K562 (cell line): ENCODE results near the gene C2CD2L. TPM values are rescaled to one million over a fixed set of nuclear protein-coding genes. Genes with fewer than 3 reads are reported as not detected.

Experiments used
- ATAC-seq: fragments of 200-7000 bp; cut with Tn5 transposase; 3 replicates; pipeline ENCODE4 v1.9.1; 2020; ENCODE audit warnings: moderate library complexity
- Bru-seq: library from RNA; stranded (reverse); fragments of 400-500 nt; gene quantifications from one replicate; lab custom pipeline; 2021; lab: Mats Ljungman, UMichigan
- BruChase-seq, 2 experiments: library from RNA; stranded (reverse); fragments of 400-500 nt; gene quantifications; one replicate each; lab custom pipeline; 2021; lab: Mats Ljungman, UMichigan
- BruUV-seq: library from RNA; stranded (reverse); fragments of 400-500 nt; replicated peaks from 2 replicates; lab custom pipeline; 2021; lab: Mats Ljungman, UMichigan
- CTCF ChIA-PET: fragments of 300-600 bp; formaldehyde crosslinking; extraction: SDS; loops from one replicate; lab custom pipeline; 2021; ENCODE audit warnings: low intra/inter-chr PET ratio; lab: Yijun Ruan, JAX
- POLR2A ChIA-PET: fragments of 300-600, 350-650 bp; sonication (Branson Sonifier 250); formaldehyde crosslinking; extraction: SDS; loops from one replicate; lab custom pipeline; 2021; ENCODE audit warnings: antibody characterized with exemption, inconsistent platforms; lab: Yijun Ruan, JAX
- DNase-seq, 4 experiments: peaks; one replicate each; pipeline versions ENCODE4 v3.0.0 to v3.0.0-alpha.2; 2011 to 2018; ENCODE audit warnings: low spot score in 3 of 4, mixed read lengths in 3 of 4; ENCODE audit errors: extremely low read depth in 1 of 4
- FAIRE-seq: peaks from 2 replicates; lab custom pipeline; 2011; peaks lifted over from hg19 to GRCh38; lab: Jason Lieb, UNC
- H2AFZ ChIP-seq: 2 replicates; pipeline ENCODE4 v1.6.0; 2011; ENCODE audit warnings: low read depth, low read length, control low read depth, inconsistent platforms
- H3K27ac ChIP-seq: fragments of 200-600 bp; 3 replicates; pipeline ENCODE4 v1.8.0; 2011; ENCODE audit warnings: low read depth, mild to moderate bottlenecking, control low read depth, inconsistent platforms, low read length, moderate library complexity, mixed read lengths; ENCODE audit errors: extremely low read depth
- H3K27me3 ChIP-seq, 2 experiments: fragments of 300-600 bp in 1 of 2; 2 replicates in 1 of 2; 3 replicates in 1 of 2; pipeline versions ENCODE4 v1.6.0 to v1.8.0; 2011; ENCODE audit warnings: inconsistent platforms in 2 of 2, low read length in 2 of 2, mild to moderate bottlenecking in 1 of 2, mixed read lengths in 1 of 2, moderate library complexity in 1 of 2; ENCODE audit not compliant: control insufficient read depth in 2 of 2, insufficient read depth in 2 of 2
- H3K36me3 ChIP-seq: fragments of 300-600 bp; 3 replicates; pipeline ENCODE4 v1.8.0; 2011; ENCODE audit warnings: mild to moderate bottlenecking, low read length, inconsistent platforms; ENCODE audit not compliant: control insufficient read depth, insufficient read depth
- H3K4me1 ChIP-seq, 2 experiments: fragments of 200-600 bp in 1 of 2; replicated peaks in 1 of 2; 2 replicates in 1 of 2; 3 replicates in 1 of 2; pipeline versions ENCODE4 v1.5.1 to v1.8.0; 2011; ENCODE audit warnings: inconsistent platforms in 2 of 2, low read length in 2 of 2, mild to moderate bottlenecking in 1 of 2, mixed read lengths in 1 of 2, moderate library complexity in 1 of 2; ENCODE audit not compliant: control insufficient read depth in 2 of 2, insufficient read depth in 2 of 2
- H3K4me2 ChIP-seq: 2 replicates; pipeline ENCODE4 v1.6.1; 2011; ENCODE audit warnings: low read length, control low read depth, inconsistent platforms, mixed read lengths; ENCODE audit not compliant: insufficient read depth
- H3K4me3 ChIP-seq: fragments of 200-600 bp; sonication (generic), shearing (Covaris generic); 2 replicates; pipeline ENCODE4 v1.5.1; 2016; ENCODE audit warnings: control low read depth, inconsistent platforms
- H3K79me2 ChIP-seq: fragments of 200-600 bp; 3 replicates; pipeline ENCODE4 v1.8.0; 2011; ENCODE audit warnings: low read length, inconsistent platforms; ENCODE audit not compliant: control insufficient read depth, insufficient read depth
- H3K9ac ChIP-seq, 2 experiments: 2 replicates each; pipeline versions ENCODE4 v1.6.0 to v1.6.1; 2011; ENCODE audit warnings: low read depth in 2 of 2, low read length in 2 of 2, control low read depth in 1 of 2, inconsistent platforms in 1 of 2, mild to moderate bottlenecking in 1 of 2, mixed read lengths in 1 of 2; ENCODE audit not compliant: insufficient read depth in 1 of 2
- H3K9me1 ChIP-seq: one replicate; pipeline ENCODE4 v1.6.0; 2011; ENCODE audit warnings: inconsistent platforms, mild to moderate bottlenecking, low read length, moderate library complexity; ENCODE audit not compliant: control insufficient read depth, insufficient read depth
- H3K9me3 ChIP-seq: replicated peaks from 2 replicates; pipeline ENCODE4 v1.5.1; 2011; ENCODE audit warnings: low read depth, low read length, inconsistent platforms; ENCODE audit not compliant: control insufficient read depth, insufficient read depth
- H4K20me1 ChIP-seq: replicated peaks from 2 replicates; pipeline ENCODE4 v1.6.1; 2011; ENCODE audit warnings: low read length, inconsistent platforms, mixed read lengths; ENCODE audit not compliant: control insufficient read depth, insufficient read depth
- CHD4 ChIP-seq: fragments of 200-600 bp; sonication (generic); IDR thresholded peaks from 3 replicates; pipeline ENCODE4 v1.6.1; 2012; ENCODE audit warnings: low read depth, mild to moderate bottlenecking, mixed read lengths, low read length, inconsistent platforms; ENCODE audit not compliant: insufficient read depth, insufficient replicate concordance, poor library complexity, severe bottlenecking
- MCM5 ChIP-seq: fragments of 450-650 bp; IDR thresholded peaks from 2 replicates; pipeline ENCODE4 v1.6.1; 2016; ENCODE audit warnings: low read depth
- NR4A1 ChIP-seq, 2 experiments: fragments of 250-450 bp in 1 of 2; fragments of 450-650 bp in 1 of 2; sonication (Bioruptor Pico) in 1 of 2; IDR thresholded peaks; 2 replicates each; pipeline versions ENCODE4 v1.4.0 to v1.6.1; 2016 to 2020; ENCODE audit warnings: mild to moderate bottlenecking in 2 of 2, missing compliant biosample characterization in 1 of 2, missing genetic modification characterization in 1 of 2, moderate library complexity in 1 of 2
- RNF2 ChIP-seq: sonication (generic); IDR thresholded peaks from 2 replicates; pipeline ENCODE4 v1.6.1; 2016
- SAP30 ChIP-seq: fragments of 200-600 bp; sonication (generic); IDR thresholded peaks from 2 replicates; pipeline ENCODE4 v1.6.1; 2012; ENCODE audit warnings: borderline replicate concordance, low read depth, mild to moderate bottlenecking, moderate library complexity, low read length, control low read depth, inconsistent platforms; ENCODE audit not compliant: insufficient read depth, poor library complexity, severe bottlenecking
- SMAD3 ChIP-seq: fragments of 450-650 bp; formaldehyde crosslinking; conservative IDR thresholded peaks from 2 replicates; pipeline ENCODE4 v1.4.0; 2020; ENCODE audit warnings: mild to moderate bottlenecking
- SNRNP70 ChIP-seq: fragments of 200-400 bp; formaldehyde crosslinking; optimal IDR thresholded peaks from 2 replicates; pipeline ENCODE3; 2017; ENCODE audit warnings: low read depth, low read length
- TSC22D4 ChIP-seq: fragments of 450-650 bp; IDR thresholded peaks from 2 replicates; pipeline ENCODE4 v1.6.1; 2016; ENCODE audit warnings: missing genetic modification characterization, missing biosample characterization, control low read depth
- ZBTB5 ChIP-seq: fragments of 450-650 bp; IDR thresholded peaks from 2 replicates; pipeline ENCODE4 v1.6.1; 2017; ENCODE audit warnings: antibody characterized with exemption
- ZNF197 ChIP-seq: fragments of 200-800 bp; sonication (Bioruptor generic); IDR thresholded peaks from 2 replicates; pipeline ENCODE4 v1.6.1; 2016; ENCODE audit warnings: low read depth, missing genetic modification characterization, missing compliant biosample characterization
- WGBS: fragments of 100-300 bp; shearing (Covaris generic); methylation state at CpG from one replicate; pipeline ENCODE4 v1.1.6; 2016; ENCODE audit warnings: low coverage, mixed read lengths; ENCODE audit not compliant: insufficient coverage; ENCODE audit errors: missing lambda C conversion rate; 5-methylcytosine and 5-hydroxymethylcytosine counted together
- in situ Hi-C: fragments of 300-500 bp; cut with MboI; formaldehyde crosslinking; loops from 4 replicates; pipeline ENCODE4 v1.15.0; 2018; ENCODE audit warnings: inconsistent platforms, mixed read lengths
- intact Hi-C: fragments of 100-400 bp; cut with micrococcal nuclease; formaldehyde crosslinking; loops from 2 replicates; pipeline ENCODE4 v1.14.2; 2022
- long read RNA-seq, 3 experiments: library from polyadenylated mRNA in 2 of 3; library from RNA in 1 of 3; unstranded in 2 of 3; stranded (forward) in 1 of 3; transcript quantifications; one replicate each; pipeline ENCODE4 v2.0.0, GENCODE V29; 2019 to 2022
- polyA minus RNA-seq, 3 experiments: library from RNA; depleted of rRNA, polyadenylated mRNA; stranded (reverse); fragments of >200 nt; gene quantifications; 2 replicates each; pipeline ENCODE4 v1.2.3, GENCODE V29; 2011
- polyA plus RNA-seq, 8 experiments: library from polyadenylated mRNA; depleted of rRNA in 4 of 8; stranded (reverse) in 5 of 8; unstranded in 3 of 8; fragments of >200 nt; fragmentation: Nextera tagmentation in 2 of 8; fragmentation: Illumina TruSeq in 1 of 8; extraction: Ambion mirVana in 2 of 8; extraction: Trizol in 1 of 8; gene quantifications; 2 replicates each; pipeline versions ENCODE4 v1.2.1 to v1.2.3, GENCODE V29; 2011 to 2014; ENCODE audit warnings: inconsistent platforms in 1 of 8, missing spikeins in 1 of 8
- total RNA-seq, 7 experiments: library from RNA; depleted of rRNA in 6 of 7; stranded (reverse); fragments of >200 nt in 6 of 7; fragmentation: Illumina TruSeq in 2 of 7; extraction: Trizol in 2 of 7; gene quantifications; 2 replicates each; pipeline versions ENCODE4 v1.2.1 to v1.2.3, GENCODE V29; 2011 to 2021; ENCODE audit warnings: low replicate concordance in 1 of 7

Gene C2CD2L
- total RNA-seq (2011; cell fraction: chromatin; rRNA removed; ENCODE audit: low replicate concordance), result 55.3 and 136 TPM in 2 replicates
- total RNA-seq (2011; cell fraction: nucleolus; rRNA removed), result 108 and 111 TPM in 2 replicates
- 77.1 and 102 TPM in 2 replicates for total RNA-seq (2011; cell fraction: nucleoplasm; rRNA removed)
- total RNA-seq (2014; rRNA removed) (16.9 and 23.8 TPM in 2 replicates), total RNA-seq (2014; rRNA removed; fragmentation: Illumina TruSeq; extraction: Trizol) (6.9 and 11.8 TPM in 2 replicates), total RNA-seq (2015; rRNA removed; fragmentation: Illumina TruSeq; extraction: Trizol) (14.8 and 15.6 TPM in 2 replicates), total RNA-seq (2021) (34.1 and 41.2 TPM in 2 replicates), polyA plus RNA-seq (2011; rRNA removed) (10.8 and 19.6 TPM in 2 replicates), polyA plus RNA-seq (2014; fragmentation: Illumina TruSeq; extraction: Trizol) (29.7 and 34.7 TPM in 2 replicates), polyA plus RNA-seq (2014; fragmentation: Nextera tagmentation; extraction: Ambion mirVana) (1 to 10 TPM in 1 of 2 experiments, under 1 TPM in 1; 0.66 to 1.0 TPM), polyA plus RNA-seq (2014; rRNA removed) (22.4 and 25.7 TPM in 2 replicates), polyA minus RNA-seq (2011; rRNA and poly(A)+ RNA removed) (14.8 and 15.7 TPM in 2 replicates), Bru-seq, nascent RNA (percentile 79 among the genes with signal in this experiment), BruChase-seq, experiment 1, labeled RNA remaining after a 2-hour chase (percentile 75 among the genes with signal in this experiment), BruChase-seq, experiment 2, labeled RNA remaining after a 6-hour chase (percentile 78 among the genes with signal in this experiment)
- 13.0 and 21.3 TPM in 2 replicates for polyA plus RNA-seq (2011; cell fraction: cytosol; rRNA removed)
- 40.4 and 77.6 TPM in 2 replicates for polyA plus RNA-seq (2011; cell fraction: nucleus; rRNA removed)
- 20.0 and 49.0 TPM in 2 replicates for polyA plus RNA-seq (2012)
- 14.0 and 18.9 TPM in 2 replicates for polyA minus RNA-seq (2011; cell fraction: cytosol; rRNA and poly(A)+ RNA removed)
- polyA minus RNA-seq (2011; cell fraction: nucleus; rRNA and poly(A)+ RNA removed), result 42.3 and 43.5 TPM in 2 replicates
- long read RNA-seq, experiment 1, transcript C2CD2L-211 (14 exons, 3,244 nt), result major isoform, 10 of 42 reads
- long read RNA-seq, experiment 1, partial matches to known transcripts, result 17 of 42 reads
- long read RNA-seq, experiment 1, other reads (novel, unspliced or antisense), result 15 of 42 reads
- long read RNA-seq, experiment 2, full-length matches to known transcripts, result 13 of 29 reads
- long read RNA-seq, experiment 2, partial matches to known transcripts, result 12 of 29 reads
- long read RNA-seq, experiment 2, other reads (novel, unspliced or antisense), result 4 of 29 reads
- long read RNA-seq, experiment 3, partial matches to known transcripts, result 2 of 3 reads
- long read RNA-seq, experiment 3, other reads (novel, unspliced or antisense), result 0 of 3 reads

- Histone ChIP-seq H2AFZ (peak within 1 kb of the TSS; percentile 81), H3K4me3 (peak within 1 kb of the TSS; percentile 94), H3K27ac (peak within 1 kb of the TSS; percentile 83), H3K9me1 (no peaks in the 10 kb centered on the region), H3K9ac (peak within 1 kb of the TSS; percentile 71 to 94), H3K79me2 (peaks cover 48% of the 10 kb centered on the region), H3K4me2 (peak within 1 kb of the TSS; percentile 99), H3K36me3 (peaks cover 31% of the 10 kb centered on the region; the same call in 2 of the 3 replicates), H3K9me3 (no peaks in the 10 kb centered on the region), H3K27me3 (no peaks in the 10 kb centered on the region), H3K4me1 (peaks cover 39 to 44% of the 10 kb centered on the region in 2 experiments), H4K20me1 (peaks cover 16% of the 10 kb centered on the region)
- 1% methylated on average over 20 of the region's 49 CpGs for WGBS
- ChIA-PET CTCF (interaction anchor here (1.0 to 1.2 kb wide), 2 partner anchors 90 to 217 kb away, joined by 3 read pairs; no protein-coding TSS in a partner anchor), POLR2A (interaction anchor here (0.6 to 5.8 kb wide), 26 partner anchors 9 to 759 kb away, joined by 3 to 75 read pairs (median 4); partner anchors contain the start of genes HMBS, RPS25 and TRAPPC4)
- FAIRE-seq, result peak; percentile 78
- ATAC-seq, result peak; percentile 91
- peak; percentile 94 to 98 (median 96) for DNase-seq
- in situ Hi-C loops, result no loop called here
- intact Hi-C loops, result loop anchor here (5.0 kb wide), 1 partner anchor 270 kb away; no protein-coding TSS in a partner anchor
- BruUV-seq, result TSS peak; percentile 69
- no peak for TF ChIP-seq SMAD3 (CRISPR knock-in tag)
- peak; percentile 97 for TF ChIP-seq ZBTB5
- TF ChIP-seq MCM5, result no peak
- peak; percentile 48; the same call in 1 of the 2 replicates for TF ChIP-seq RNF2
- TF ChIP-seq CHD4, result no peak
- TF ChIP-seq SAP30, result peak; percentile 12
- TF ChIP-seq TSC22D4 (tag), result no peak
- TF ChIP-seq SNRNP70, result no peak
- no peak for TF ChIP-seq ZNF197
- peak; percentile 72; the same call in 1 of the 2 replicates for TF ChIP-seq NR4A1 (CRISPR knock-in tag; IDR thresholded peaks at IDR 0.05)
- TF ChIP-seq NR4A1 (tag; IDR thresholded peaks at IDR 0.05), result peak; percentile 51; the same call in 1 of the 2 replicates
These were observed at the start of gene C2CD2L for GRCh38 chr11:119106564-119107537. Gene C2CD2L, plus strand, starts transcription at chr11:119107344. Its CDS starts 398 bp downstream, at chr11:119107742.
